GM13977 (cell line): ENCODE results near the gene ATG4A.

Source experiments
- DNase-seq: peaks from one replicate; pipeline ENCODE4 v3.0.0; 2012; ENCODE audit warnings: low spot score
- CTCF ChIP-seq: IDR thresholded peaks from 2 replicates; pipeline ENCODE4 v1.5.1; 2012; ENCODE audit warnings: mild to moderate bottlenecking, control low read depth; ENCODE audit not compliant: insufficient read depth; ENCODE audit errors: extremely low read depth, missing control alignments
- in situ Hi-C: fragments of 300-500 bp; cut with MboI; formaldehyde crosslinking; loops from one replicate; pipeline ENCODE4 v1.12.0; 2022; ENCODE audit warnings: low sequenced_read_pairs, low pct_unique_long_range_greater_than_20kb, mixed read lengths, inconsistent platforms; ENCODE audit not compliant: unreplicated experiment

Gene ATG4A

GRCh38 chrX:108130889-108131288 is 39.3 kb downstream of the ATG4A start:
- in situ Hi-C loops = no loop called here
- no peak for TF ChIP-seq CTCF
- DNase-seq = no peak

DNA sequence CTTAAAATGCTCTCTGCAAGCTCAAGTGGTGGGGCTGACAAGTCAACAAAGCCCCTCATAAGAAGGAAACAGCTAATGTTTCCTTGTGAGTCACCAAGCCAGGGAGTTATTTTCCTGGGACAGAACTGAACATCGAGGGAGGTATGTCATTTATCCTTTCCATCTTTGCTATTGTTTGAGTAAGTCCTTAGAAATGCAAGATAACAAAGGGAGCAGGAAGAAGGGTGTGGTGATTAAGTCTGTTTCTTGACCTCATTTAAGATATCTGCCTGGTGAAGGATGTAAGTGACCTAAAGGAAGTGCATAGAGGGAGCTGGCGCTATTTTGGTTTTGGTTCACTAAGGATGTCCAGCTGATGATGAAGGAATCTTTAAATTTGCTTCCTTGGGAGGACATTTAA is 39.9 kb downstream of the ATG4A start:
- in situ Hi-C loops = no loop called here
- no peak for DNase-seq
- TF ChIP-seq CTCF = no peak

- no peak for DNase-seq
- no peak for TF ChIP-seq CTCF
- in situ Hi-C loops = no loop called here
Measured at GRCh38 chrX:108132034-108132433, 40.5 kb downstream of the ATG4A start.

- in situ Hi-C loops = no loop called here
- TF ChIP-seq CTCF = no peak
- DNase-seq = no peak
Measured at GRCh38 chrX:108132876-108133275, 41.3 kb downstream of the ATG4A start.

- in situ Hi-C loops = no loop called here
- no peak for TF ChIP-seq CTCF
- no peak for DNase-seq
Measured at GRCh38 chrX:108134724-108135123, 43.1 kb downstream of the ATG4A start.

DNA sequence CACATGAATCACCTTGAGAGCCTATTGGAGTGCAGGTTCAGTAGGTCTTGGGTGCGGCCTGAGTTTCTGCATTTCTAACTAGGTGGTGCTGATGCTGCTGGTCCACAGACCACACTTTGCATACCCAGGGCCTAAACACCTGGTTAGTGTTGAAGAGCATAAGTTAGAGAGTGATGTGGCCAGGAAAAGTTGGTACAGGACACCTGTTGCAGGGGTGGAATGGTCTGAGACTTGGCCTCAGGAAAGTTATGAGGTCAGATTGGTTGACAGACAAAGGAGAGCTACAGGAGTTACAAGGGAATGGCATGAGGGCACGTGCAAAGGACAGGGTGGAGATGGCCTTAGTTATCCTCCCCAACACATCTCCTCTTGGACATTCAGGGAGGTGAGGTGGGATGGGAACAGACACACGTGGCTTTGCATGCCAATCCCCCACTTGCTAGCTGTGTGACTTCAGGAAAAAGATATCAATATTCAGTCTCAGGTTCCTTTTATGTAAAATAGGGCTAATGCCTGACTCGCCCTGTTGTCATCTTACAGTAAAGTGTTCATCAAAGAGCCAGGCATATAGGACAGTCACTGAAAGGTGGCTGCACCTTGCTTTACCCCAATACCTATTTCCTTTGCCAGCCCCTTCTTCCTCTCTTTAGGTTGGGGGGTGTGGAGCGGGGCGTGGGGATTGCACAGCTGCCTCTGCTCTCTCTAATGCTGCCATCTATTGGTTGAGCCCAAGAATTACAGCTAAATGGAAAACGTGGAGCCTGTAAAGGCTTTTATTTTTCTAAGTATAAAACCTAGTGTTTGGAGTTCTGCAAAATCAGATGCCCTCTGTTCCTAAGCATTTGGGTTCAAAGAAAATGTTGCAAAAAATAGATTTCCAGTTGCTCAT is 47.5 kb downstream of the ATG4A start:
- in situ Hi-C loops = no loop called here
- TF ChIP-seq CTCF = peak; percentile 56
- DNase-seq = no peak
